Measurements from ENCODE around the gene APOA5. TPM values are rescaled to one million over a fixed set of nuclear protein-coding genes. Genes with fewer than 3 reads are reported as not detected.

The APOA5 gene
- total and polyA plus RNA-seq, 2 of the 13 experiments (the other 11 are each of a cell fraction or from before 2014, with no cell fraction given), result 44.0 to 49.1 TPM

DNA sequence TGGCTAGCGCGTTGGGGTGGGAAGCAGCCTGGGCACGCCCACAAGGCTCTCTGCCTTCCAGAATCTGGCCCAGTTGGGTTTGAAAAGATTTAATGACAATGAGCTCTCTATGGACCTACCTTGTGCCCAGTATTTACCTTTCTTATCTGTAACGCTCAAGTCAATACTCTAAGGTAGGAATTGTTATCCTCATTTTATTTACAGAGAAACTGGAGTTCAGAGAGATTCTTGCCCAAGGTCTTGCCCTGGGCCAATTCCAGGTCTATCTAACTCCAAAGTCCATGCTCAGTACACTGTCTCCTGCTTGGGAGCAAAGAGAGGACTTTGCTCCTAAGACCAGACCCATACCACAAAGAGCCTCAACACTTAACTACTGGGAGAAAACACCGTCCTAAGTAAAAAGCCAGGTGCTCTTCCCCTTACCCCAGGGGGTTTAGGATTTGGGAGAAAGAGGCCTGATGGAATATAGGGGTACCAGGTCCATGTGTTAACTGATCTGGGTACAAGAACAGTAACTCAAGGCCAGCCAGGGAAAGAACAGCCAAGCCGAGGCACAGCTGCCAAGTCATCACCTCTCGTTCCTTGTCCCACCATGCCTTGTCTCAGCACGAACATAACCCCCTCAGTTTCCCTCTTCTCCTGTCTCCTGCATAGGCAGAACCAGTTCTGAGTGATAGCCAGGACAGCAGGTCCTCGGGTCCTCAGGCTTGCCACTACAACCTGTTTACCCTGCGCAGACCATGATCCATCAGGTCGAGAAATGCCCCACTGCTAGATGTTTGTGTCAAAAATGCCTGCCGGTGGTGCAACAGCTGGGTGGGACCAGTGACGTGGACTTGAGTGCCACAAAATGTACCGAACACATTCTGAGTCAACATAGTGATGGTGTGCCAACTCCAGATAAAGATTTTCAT lies 16.8 kb upstream of the APOA5 start:
- Histone ChIP-seq H2AFZ (ENCODE audit: low read length) (no peak overlapping the region), H3K27me3 (ENCODE audit: control insufficient read depth in 1 of 2, insufficient read depth in 2 of 2, low read length in 2 of 2) (no peaks in the 10 kb centered on the region), H3K36me3 (replicated peaks in 1 of 2; ENCODE audit: control insufficient read depth in 1 of 2, insufficient read depth in 2 of 2, low read length in 2 of 2) (no peaks in the 10 kb centered on the region), H3K79me2 (ENCODE audit: insufficient read depth, low read length) (no peaks in the 10 kb centered on the region), H3K4me2 (ENCODE audit: low read depth, low read length) (peak overlapping the region; percentile 84), H4K20me1 (ENCODE audit: insufficient read depth, low read length) (no peaks in the 10 kb centered on the region), H3K9ac (ENCODE audit: insufficient read depth, low read depth, low read length) (peak overlapping the region; percentile 84), H3K4me3 (replicated peaks in 1 of 3; ENCODE audit: insufficient read depth in 1 of 3, low read depth in 2 of 3, low read length in 3 of 3) (peak overlapping the region; percentile 20 to 62 (median 31); a peak in 5 of 6 replicates), H3K9me3 (ENCODE audit: low read length) (no peaks in the 10 kb centered on the region), H3K27ac (ENCODE audit: extremely low read length, insufficient read depth, low read length) (peak overlapping the region; percentile 98), H3K4me1 (ENCODE audit: insufficient read depth, low read length) (peaks cover 86% of the 10 kb centered on the region)
- WGBS (ENCODE audit: low lambda C conversion rate), result under 1% methylated on average over 12 of the region's 14 CpGs
- intact Hi-C loops (cut with micrococcal nuclease; ENCODE audit: unreplicated experiment), result loop anchor here (1.0 kb wide), 2 partner anchors 16 to 21 kb away; partner anchors contain the start of gene APOC3
- BruUV-seq (replicated peaks), result TSS peak; percentile 98
- ChIA-PET CTCF (ENCODE audit: low intra/inter-chr PET ratio, low total read pairs) (no interaction called here), POLR2A (interaction anchor here (0.7 to 8.5 kb wide), 14 partner anchors 8 to 288 kb away, joined by 3 to 778 read pairs (median 5); partner anchors contain the start of genes APOA1, APOA4, APOA5 and APOC3)
- in situ Hi-C loops (cut with HindIII; ENCODE audit: extremely low pct_ligation_motif_present, low pct_unique_long_range_greater_than_20kb), result no loop called here
- peak; percentile 97 for FAIRE-seq
- DNase-seq (ENCODE audit: low spot score), result peak; percentile 98
- ATAC-seq, result peak; percentile 92
- TF ChIP-seq ZNF605 (CRISPR knock-in tag; IDR thresholded peaks at IDR 0.05) (peak; percentile 91), RXRB (CRISPR knock-in tag; IDR thresholded peaks at IDR 0.05; ENCODE audit: borderline replicate concordance) (peak; percentile 96), RBM39 (IDR thresholded peaks at IDR 0.05; ENCODE audit: low read depth, low read length, poor library complexity, severe bottlenecking) (no peak), ZNF550 (CRISPR knock-in tag; IDR thresholded peaks at IDR 0.05; ENCODE audit: borderline replicate concordance) (no peak), SIN3A (IDR thresholded peaks at IDR 0.05; ENCODE audit: borderline replicate concordance, low read depth, low read length) (peak; percentile 25; the same call in 1 of the 2 replicates), ZNF75D (CRISPR knock-in tag; IDR thresholded peaks at IDR 0.05; ENCODE audit: borderline replicate concordance) (no peak), TCF7L2 (IDR thresholded peaks at IDR 0.05; ENCODE audit: low read depth, low read length) (peak; percentile 75), YEATS2 (CRISPR knock-in tag; IDR thresholded peaks at IDR 0.05; ENCODE audit: borderline replicate concordance) (0 out of 2 replicates have a peak, but pooled peaks have one; percentile 12), ZNF747 (CRISPR knock-in tag; IDR thresholded peaks at IDR 0.05; ENCODE audit: borderline replicate concordance) (peak; percentile 58; the same call in 1 of the 2 replicates), DNMT3B (CRISPR knock-in tag; conservative IDR thresholded peaks at IDR 0.05) (no peak)
- TF ChIP-seq, protein P1, sequence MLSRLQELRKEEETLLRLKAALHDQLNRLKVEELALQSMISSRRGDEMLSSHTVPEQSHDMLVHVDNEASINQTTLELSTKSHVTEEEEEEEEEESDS (CRISPR knock-in tag; IDR thresholded peaks at IDR 0.05; ENCODE audit: borderline replicate concordance), result 0 out of 2 replicates have a peak, but pooled peaks have one; percentile 66
- TF ChIP-seq, protein P2, sequence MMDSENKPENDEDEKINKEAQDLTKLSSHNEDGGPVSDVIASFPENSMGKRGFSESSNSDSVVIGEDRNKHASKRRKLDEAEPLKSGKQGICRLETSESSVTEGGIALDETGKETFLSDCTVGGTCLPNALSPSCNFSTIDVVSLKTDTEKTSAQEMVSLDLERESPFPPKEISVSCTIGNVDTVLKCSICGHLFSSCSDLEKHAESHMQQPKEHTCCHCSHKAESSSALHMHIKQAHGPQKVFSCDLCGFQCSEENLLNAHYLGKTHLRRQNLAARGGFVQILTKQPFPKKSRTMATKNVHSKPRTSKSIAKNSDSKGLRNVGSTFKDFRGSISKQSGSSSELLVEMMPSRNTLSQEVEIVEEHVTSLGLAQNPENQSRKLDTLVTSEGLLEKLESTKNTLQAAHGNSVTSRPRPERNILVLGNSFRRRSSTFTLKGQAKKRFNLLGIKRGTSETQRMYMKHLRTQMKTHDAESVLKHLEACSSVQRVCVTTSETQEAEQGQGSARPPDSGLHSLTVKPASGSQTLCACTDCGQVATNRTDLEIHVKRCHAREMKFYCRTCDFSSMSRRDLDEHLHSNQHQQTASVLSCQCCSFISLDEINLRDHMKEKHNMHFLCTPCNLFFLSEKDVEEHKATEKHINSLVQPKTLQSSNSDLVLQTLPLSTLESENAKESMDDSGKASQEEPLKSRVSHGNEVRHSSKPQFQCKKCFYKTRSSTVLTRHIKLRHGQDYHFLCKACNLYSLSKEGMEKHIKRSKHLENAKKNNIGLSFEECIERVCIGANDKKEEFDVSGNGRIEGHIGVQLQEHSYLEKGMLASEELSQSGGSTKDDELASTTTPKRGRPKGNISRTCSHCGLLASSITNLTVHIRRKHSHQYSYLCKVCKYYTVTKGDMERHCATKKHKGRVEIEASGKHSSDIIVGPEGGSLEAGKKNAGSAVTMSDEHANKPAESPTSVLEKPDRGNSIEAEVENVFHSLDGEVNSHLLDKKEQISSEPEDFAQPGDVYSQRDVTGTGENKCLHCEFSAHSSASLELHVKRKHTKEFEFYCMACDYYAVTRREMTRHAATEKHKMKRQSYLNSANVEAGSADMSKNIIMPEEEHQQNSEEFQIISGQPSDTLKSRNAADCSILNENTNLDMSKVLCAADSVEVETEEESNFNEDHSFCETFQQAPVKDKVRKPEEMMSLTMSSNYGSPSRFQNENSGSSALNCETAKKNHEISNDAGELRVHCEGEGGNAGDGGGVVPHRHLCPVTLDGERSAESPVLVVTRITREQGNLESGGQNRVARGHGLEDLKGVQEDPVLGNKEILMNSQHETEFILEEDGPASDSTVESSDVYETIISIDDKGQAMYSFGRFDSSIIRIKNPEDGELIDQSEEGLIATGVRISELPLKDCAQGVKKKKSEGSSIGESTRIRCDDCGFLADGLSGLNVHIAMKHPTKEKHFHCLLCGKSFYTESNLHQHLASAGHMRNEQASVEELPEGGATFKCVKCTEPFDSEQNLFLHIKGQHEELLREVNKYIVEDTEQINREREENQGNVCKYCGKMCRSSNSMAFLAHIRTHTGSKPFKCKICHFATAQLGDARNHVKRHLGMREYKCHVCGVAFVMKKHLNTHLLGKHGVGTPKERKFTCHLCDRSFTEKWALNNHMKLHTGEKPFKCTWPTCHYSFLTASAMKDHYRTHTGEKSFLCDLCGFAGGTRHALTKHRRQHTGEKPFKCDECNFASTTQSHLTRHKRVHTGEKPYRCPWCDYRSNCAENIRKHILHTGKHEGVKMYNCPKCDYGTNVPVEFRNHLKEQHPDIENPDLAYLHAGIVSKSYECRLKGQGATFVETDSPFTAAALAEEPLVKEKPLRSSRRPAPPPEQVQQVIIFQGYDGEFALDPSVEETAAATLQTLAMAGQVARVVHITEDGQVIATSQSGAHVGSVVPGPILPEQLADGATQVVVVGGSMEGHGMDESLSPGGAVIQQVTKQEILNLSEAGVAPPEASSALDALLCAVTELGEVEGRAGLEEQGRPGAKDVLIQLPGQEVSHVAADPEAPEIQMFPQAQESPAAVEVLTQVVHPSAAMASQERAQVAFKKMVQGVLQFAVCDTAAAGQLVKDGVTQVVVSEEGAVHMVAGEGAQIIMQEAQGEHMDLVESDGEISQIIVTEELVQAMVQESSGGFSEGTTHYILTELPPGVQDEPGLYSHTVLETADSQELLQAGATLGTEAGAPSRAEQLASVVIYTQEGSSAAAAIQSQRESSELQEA (CRISPR knock-in tag; IDR thresholded peaks at IDR 0.05; ENCODE audit: not compliant biosample characterization), result no peak

Data from HepG2 (cell line).